OCI-LY7 (cell line): Measurements from ENCODE around the gene HMBS.

Experiments used
- CTCF ChIP-seq: fragments of 200-600 bp; sonication (generic); conservative IDR thresholded peaks from 2 replicates; pipeline ENCODE4 v1.5.1; 2014; ENCODE audit warnings: mild to moderate bottlenecking, antibody characterized with exemption, low read length, moderate library complexity, mixed read lengths
- EZH2phosphoT487 ChIP-seq: fragments of 200-600 bp; sonication (generic); IDR thresholded peaks from 2 replicates; pipeline ENCODE4 v1.6.1; 2018; ENCODE audit warnings: low read depth, borderline replicate concordance, mild to moderate bottlenecking, mixed run types, antibody characterized with exemption, low read length, moderate library complexity, mixed read lengths

GRCh38 chr11:119121811-119122124 lies 37.1 kb downstream of the HMBS start:
- TF ChIP-seq CTCF (no peak), EZH2phosphoT487 (no peak)
